Measurements from ENCODE around the gene MICALL1. TPM values are rescaled to one million over a fixed set of nuclear protein-coding genes. Genes with fewer than 3 reads are reported as not detected.
A peak's percentile ranks its signal among the peaks of the same experiment; 100 is the strongest.

MICALL1 gene
- total RNA-seq, 2 experiments from 2014 or later: 18.3 to 25.7 TPM

GRCh38 chr22:37894939-37895670, 11.0 kb upstream of the MICALL1 start:
- TF ChIP-seq EZH2phosphoT487 (IDR thresholded peaks at IDR 0.05; ENCODE audit: borderline replicate concordance, low read depth, low read length) (no peak), CTCF (conservative IDR thresholded peaks at IDR 0.05; ENCODE audit: low read length) (no peak)
- H3K9me2 ChIP-seq (ENCODE audit: insufficient read depth, low read length): no peaks in the 10 kb centered on the region
- no peak overlapping the region for H3K4me2 ChIP-seq (ENCODE audit: low read length)
- DNase-seq (ENCODE audit: low spot score): no peak
- no peaks in the 10 kb centered on the region for H3K9me3 ChIP-seq (ENCODE audit: low read length)
- H3K36me3 ChIP-seq (ENCODE audit: insufficient read depth, low read length): peaks cover 27% of the 10 kb centered on the region
- BruUV-seq (replicated peaks): no TSS peak
- H3K4me1 ChIP-seq (ENCODE audit: insufficient read depth, low read length, poor library complexity, severe bottlenecking): peaks cover 21% of the 10 kb centered on the region
- ChIA-PET CTCF (ENCODE audit: unreplicated experiment) (no interaction called here), POLR2A (interaction anchor here (1.3 kb wide), 1 partner anchor 57 kb away, joined by 4 read pairs; no protein-coding TSS in a partner anchor)
- H3K4me3 ChIP-seq (ENCODE audit: low read depth, low read length, poor library complexity, severe bottlenecking): no peak overlapping the region
- no peaks in the 10 kb centered on the region for H3K79me2 ChIP-seq (ENCODE audit: insufficient read depth, low read depth, low read length)
- intact Hi-C loops (cut with micrococcal nuclease; ENCODE audit: unreplicated experiment): no loop called here
- H2AFZ ChIP-seq (ENCODE audit: low read length): no peak overlapping the region
- no peaks in the 10 kb centered on the region for H4K20me1 ChIP-seq (ENCODE audit: insufficient read depth, low read length)
- peak overlapping the region; percentile 43 for H3K27ac ChIP-seq (ENCODE audit: low read depth, low read length, poor library complexity, severe bottlenecking)

GRCh38 chr22:37896181-37896592, 9.9 kb upstream of the MICALL1 start:
- Histone ChIP-seq H3K9me2 (ENCODE audit: insufficient read depth, low read length) (no peaks in the 10 kb centered on the region), H3K27ac (ENCODE audit: low read depth, low read length, poor library complexity, severe bottlenecking) (peak overlapping the region; percentile 75), H3K4me3 (ENCODE audit: low read depth, low read length, poor library complexity, severe bottlenecking) (peak overlapping the region; percentile 11), H3K4me2 (ENCODE audit: low read length) (peak overlapping the region; percentile 47), H3K79me2 (ENCODE audit: insufficient read depth, low read depth, low read length) (no peaks in the 10 kb centered on the region), H2AFZ (ENCODE audit: low read length) (peak overlapping the region; percentile 65), H3K9me3 (ENCODE audit: low read length) (no peaks in the 10 kb centered on the region), H3K36me3 (ENCODE audit: insufficient read depth, low read length) (peaks cover 17% of the 10 kb centered on the region), H3K4me1 (ENCODE audit: insufficient read depth, low read length, poor library complexity, severe bottlenecking) (peaks cover 21% of the 10 kb centered on the region), H4K20me1 (ENCODE audit: insufficient read depth, low read length) (no peaks in the 10 kb centered on the region)
- peak; percentile 86 for DNase-seq (ENCODE audit: low spot score)
- TF ChIP-seq CTCF (conservative IDR thresholded peaks at IDR 0.05; ENCODE audit: low read length) (no peak), EZH2phosphoT487 (IDR thresholded peaks at IDR 0.05; ENCODE audit: borderline replicate concordance, low read depth, low read length) (no peak)
- CTCF ChIA-PET (ENCODE audit: unreplicated experiment): interaction anchor here (0.6 to 1.1 kb wide), 2 partner anchors 10 to 200 kb away, joined by 3 to 5 read pairs; partner anchors contain the start of gene MICALL1
- POLR2A ChIA-PET: interaction anchor here (0.8 to 1.9 kb wide), 5 partner anchors 9 to 1005 kb away, joined by 3 to 8 read pairs (median 4); partner anchors contain the start of genes MICALL1 and POLR2F
- intact Hi-C loops (cut with micrococcal nuclease; ENCODE audit: unreplicated experiment): no loop called here
- no TSS peak for BruUV-seq (replicated peaks)

- intact Hi-C loops (cut with micrococcal nuclease; ENCODE audit: unreplicated experiment): no loop called here
- Histone ChIP-seq H3K36me3 (ENCODE audit: insufficient read depth, low read length) (peaks cover 9% of the 10 kb centered on the region; the same call in 1 of the 2 replicates), H3K27ac (ENCODE audit: low read depth, low read length, poor library complexity, severe bottlenecking) (peak overlapping the region; percentile 75), H2AFZ (ENCODE audit: low read length) (peak overlapping the region; percentile 65; the same call in 1 of the 2 replicates), H3K9me3 (ENCODE audit: low read length) (no peaks in the 10 kb centered on the region), H4K20me1 (ENCODE audit: insufficient read depth, low read length) (no peaks in the 10 kb centered on the region), H3K4me3 (ENCODE audit: low read depth, low read length, poor library complexity, severe bottlenecking) (no peak overlapping the region), H3K4me2 (ENCODE audit: low read length) (peak overlapping the region; percentile 47), H3K79me2 (ENCODE audit: insufficient read depth, low read depth, low read length) (no peaks in the 10 kb centered on the region), H3K4me1 (ENCODE audit: insufficient read depth, low read length, poor library complexity, severe bottlenecking) (peaks cover 21% of the 10 kb centered on the region), H3K9me2 (ENCODE audit: insufficient read depth, low read length) (no peaks in the 10 kb centered on the region)
- POLR2A ChIA-PET: interaction anchor here (0.8 to 1.9 kb wide), 4 partner anchors 9 to 1006 kb away, joined by 3 to 7 read pairs (median 4); partner anchors contain the start of gene POLR2F
- CTCF ChIA-PET (ENCODE audit: unreplicated experiment): interaction anchor here (0.6 kb wide), 1 partner anchor 1009 kb away, joined by 4 read pairs; no protein-coding TSS in a partner anchor
- no TSS peak for BruUV-seq (replicated peaks)
- no peak for DNase-seq (ENCODE audit: low spot score)
- no peak for TF ChIP-seq EZH2phosphoT487 (IDR thresholded peaks at IDR 0.05; ENCODE audit: borderline replicate concordance, low read depth, low read length)
- no peak for TF ChIP-seq CTCF (conservative IDR thresholded peaks at IDR 0.05; ENCODE audit: low read length)
These were observed 9.2 kb upstream of the MICALL1 start for GRCh38 chr22:37896939-37897338.

Measured in OCI-LY7 (cell line).